ENCODE data around the gene RPS19.

RPS19 gene

GRCh38 chr19:41853344-41853743 is 6.7 kb upstream of the RPS19 start:
- no peak overlapping the region for H3K4me3 ChIP-seq (replicated peaks; ENCODE audit: low read depth, low read length)
- no peak for DNase-seq (ENCODE audit: extremely low read depth, low read depth)
- TF ChIP-seq, protein P1, sequence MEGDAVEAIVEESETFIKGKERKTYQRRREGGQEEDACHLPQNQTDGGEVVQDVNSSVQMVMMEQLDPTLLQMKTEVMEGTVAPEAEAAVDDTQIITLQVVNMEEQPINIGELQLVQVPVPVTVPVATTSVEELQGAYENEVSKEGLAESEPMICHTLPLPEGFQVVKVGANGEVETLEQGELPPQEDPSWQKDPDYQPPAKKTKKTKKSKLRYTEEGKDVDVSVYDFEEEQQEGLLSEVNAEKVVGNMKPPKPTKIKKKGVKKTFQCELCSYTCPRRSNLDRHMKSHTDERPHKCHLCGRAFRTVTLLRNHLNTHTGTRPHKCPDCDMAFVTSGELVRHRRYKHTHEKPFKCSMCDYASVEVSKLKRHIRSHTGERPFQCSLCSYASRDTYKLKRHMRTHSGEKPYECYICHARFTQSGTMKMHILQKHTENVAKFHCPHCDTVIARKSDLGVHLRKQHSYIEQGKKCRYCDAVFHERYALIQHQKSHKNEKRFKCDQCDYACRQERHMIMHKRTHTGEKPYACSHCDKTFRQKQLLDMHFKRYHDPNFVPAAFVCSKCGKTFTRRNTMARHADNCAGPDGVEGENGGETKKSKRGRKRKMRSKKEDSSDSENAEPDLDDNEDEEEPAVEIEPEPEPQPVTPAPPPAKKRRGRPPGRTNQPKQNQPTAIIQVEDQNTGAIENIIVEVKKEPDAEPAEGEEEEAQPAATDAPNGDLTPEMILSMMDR (IDR thresholded peaks at IDR 0.05; ENCODE audit: low read depth, low read length, missing control alignments): no peak

GRCh38 chr19:41853768-41854167 is 6.3 kb upstream of the RPS19 start:
- H3K4me3 ChIP-seq (replicated peaks; ENCODE audit: low read depth, low read length): no peak overlapping the region
- DNase-seq (ENCODE audit: extremely low read depth, low read depth): no peak
- TF ChIP-seq, protein P1 (IDR thresholded peaks at IDR 0.05; ENCODE audit: low read depth, low read length, missing control alignments): no peak

DNA sequence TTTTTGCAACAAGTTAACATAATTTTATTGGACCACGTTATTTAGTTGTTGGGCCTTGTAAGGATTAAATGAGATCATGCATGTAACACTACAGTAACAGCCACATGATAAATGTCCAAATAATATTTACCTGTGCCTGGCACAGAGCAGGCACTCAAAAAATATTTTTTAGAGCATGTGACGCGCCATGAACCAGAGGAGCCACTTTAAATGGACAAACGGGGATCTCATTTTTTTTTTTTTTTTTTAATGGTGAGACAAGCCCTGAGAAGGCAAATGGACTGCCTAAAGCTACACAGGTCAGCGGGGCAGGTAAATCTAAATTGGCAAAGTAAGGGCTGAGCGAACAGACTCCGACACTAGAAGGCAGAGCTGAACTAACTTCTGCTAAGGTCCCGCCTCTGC is 840 bp upstream of the RPS19 start:
- peak overlapping the region; percentile 100 for H3K4me3 ChIP-seq (replicated peaks; ENCODE audit: low read depth, low read length)

GRCh38 chr19:41860419-41861115 is 512 bp downstream of the RPS19 start:
- TF ChIP-seq, protein P1 (IDR thresholded peaks at IDR 0.05; ENCODE audit: low read depth, low read length, missing control alignments): no peak
- peak overlapping the region; percentile 100 for H3K4me3 ChIP-seq (replicated peaks; ENCODE audit: low read depth, low read length)
- no peak for DNase-seq (ENCODE audit: extremely low read depth, low read depth)

More for the DNA sequence above, 840 bp upstream of the RPS19 start:
- TF ChIP-seq, protein P1 (IDR thresholded peaks at IDR 0.05; ENCODE audit: low read depth, low read length, missing control alignments): no peak
- no peak for DNase-seq (ENCODE audit: extremely low read depth, low read depth)

DNA sequence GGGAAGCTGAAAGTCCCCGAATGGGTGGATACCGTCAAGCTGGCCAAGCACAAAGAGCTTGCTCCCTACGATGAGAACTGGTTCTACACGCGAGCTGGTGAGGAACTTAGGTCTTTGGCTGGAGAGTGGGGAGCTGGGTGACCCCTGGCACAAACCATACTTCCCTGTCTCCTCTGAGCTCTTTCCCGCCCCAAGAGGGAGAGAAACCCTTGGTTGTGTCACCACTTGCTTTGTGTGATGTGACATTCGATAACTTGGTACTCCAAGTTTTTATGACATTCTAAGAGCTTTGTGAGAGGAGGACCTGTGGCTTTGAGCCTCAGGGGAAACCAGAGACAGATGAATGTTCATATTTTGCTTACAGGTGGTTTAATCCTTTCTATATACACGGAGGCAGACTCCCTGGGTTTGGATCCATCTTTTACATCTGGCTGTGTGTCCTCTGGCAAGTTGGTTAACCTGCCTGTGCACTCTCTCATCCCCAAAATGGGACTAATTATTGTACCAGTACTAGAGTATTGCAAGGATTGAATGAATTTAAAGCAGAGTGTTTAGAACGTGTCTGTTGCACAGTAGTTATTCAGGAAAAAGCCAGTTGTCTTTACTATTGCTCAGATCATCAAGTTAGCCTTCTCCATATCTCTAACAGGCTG is 1.2 kb downstream of the RPS19 start:
- peak overlapping the region; percentile 100 for H3K4me3 ChIP-seq (replicated peaks; ENCODE audit: low read depth, low read length)
- DNase-seq (ENCODE audit: extremely low read depth, low read depth): no peak
- TF ChIP-seq, protein P1 (IDR thresholded peaks at IDR 0.05; ENCODE audit: low read depth, low read length, missing control alignments): no peak

- TF ChIP-seq, protein P1 (IDR thresholded peaks at IDR 0.05; ENCODE audit: low read depth, low read length, missing control alignments): no peak
- H3K4me3 ChIP-seq (replicated peaks; ENCODE audit: low read depth, low read length): peak overlapping the region; percentile 100
- DNase-seq (ENCODE audit: extremely low read depth, low read depth): no peak
Observed at GRCh38 chr19:41861846-41862245, 1.8 kb downstream of the RPS19 start.
